GM21360 (cell line): ENCODE data around the gene KDM4C.

Experiments used
- ATAC-seq: cut with Tn5 transposase; IDR thresholded peaks from one replicate; pipeline ENCODE4 v1.9.1; 2021; ENCODE audit warnings: mild to moderate bottlenecking, moderate library complexity; ENCODE audit not compliant: unreplicated experiment

Gene KDM4C

DNA sequence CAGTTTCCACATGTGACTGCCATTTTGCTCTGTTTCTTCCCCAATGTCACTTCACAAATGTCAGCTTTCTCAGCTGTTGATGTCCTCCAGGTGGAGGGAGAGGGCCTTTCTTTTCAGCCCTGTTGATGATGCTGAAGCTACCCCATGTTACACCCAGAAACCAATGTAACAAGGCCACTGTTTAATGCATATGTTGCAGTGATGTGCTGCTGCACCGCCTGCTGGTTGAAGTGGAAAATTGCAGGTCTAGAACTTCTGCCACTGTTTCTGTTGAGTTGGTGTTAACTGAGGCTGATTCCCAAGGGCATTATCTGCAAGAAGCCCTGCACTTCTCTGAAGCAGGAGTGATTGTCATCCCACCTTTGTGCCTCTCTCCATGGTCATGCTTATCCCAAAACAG, 428.4 kb downstream of the KDM4C start:
- no peak for ATAC-seq

DNA sequence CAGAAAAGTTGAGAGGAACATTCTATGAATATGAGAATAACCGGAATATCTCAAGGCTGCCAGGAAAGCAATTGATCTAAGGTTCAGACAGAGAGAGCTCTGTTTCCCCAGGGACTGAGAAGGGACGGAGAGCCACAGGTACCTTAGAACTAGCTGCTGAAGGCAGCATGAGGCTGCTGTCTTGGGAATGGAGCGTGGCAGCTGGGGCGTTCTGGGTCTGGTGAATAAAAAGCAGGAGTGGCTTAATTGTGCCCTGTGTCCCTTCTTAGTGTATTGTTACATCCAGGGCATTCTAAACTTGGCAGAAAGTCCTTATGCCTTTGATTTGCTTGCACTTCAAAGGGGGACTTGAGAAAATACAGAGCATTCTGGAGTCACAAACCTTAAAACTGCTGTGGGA, 434.5 kb downstream of the KDM4C start:
- ATAC-seq = no peak

DNA sequence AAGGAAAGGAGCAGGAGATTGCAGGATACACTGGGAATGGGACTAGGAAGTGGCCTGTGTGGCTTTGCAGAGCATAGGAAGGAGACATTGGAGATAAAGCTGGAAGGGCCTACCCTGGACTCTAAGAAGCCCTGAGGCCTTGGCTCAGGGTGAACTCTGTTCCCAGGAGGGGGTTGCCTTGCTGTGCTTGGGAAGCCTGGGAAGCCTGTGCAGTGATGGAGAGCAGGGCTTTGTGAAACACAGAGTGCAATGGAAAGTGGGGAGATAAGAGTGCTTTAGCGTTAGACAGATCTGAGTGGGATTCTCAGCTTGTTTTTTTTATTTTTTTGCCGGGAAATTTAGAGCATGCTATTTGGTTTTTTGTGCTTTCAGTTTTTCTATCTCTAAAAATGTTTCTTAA, 437.8 kb downstream of the KDM4C start:
- no peak for ATAC-seq

DNA sequence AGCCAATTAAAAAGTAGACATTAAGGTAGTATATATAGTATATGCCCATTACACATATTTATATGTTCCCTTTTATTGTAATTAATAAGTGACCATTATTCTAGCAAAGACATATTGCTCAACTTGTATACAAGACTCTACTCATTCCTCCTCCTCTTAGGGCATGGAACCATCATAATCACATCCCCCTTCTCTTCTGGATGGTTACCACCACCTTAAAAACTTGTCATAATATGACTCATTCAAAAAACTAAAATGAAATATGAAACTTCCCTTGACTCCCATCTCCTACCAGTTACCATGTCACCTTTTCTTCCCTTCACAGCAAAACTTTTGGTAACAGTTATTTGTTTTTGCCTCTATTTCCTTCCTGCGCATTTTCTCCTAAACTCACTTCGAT, 438.7 kb downstream of the KDM4C start:
- ATAC-seq = no peak

DNA sequence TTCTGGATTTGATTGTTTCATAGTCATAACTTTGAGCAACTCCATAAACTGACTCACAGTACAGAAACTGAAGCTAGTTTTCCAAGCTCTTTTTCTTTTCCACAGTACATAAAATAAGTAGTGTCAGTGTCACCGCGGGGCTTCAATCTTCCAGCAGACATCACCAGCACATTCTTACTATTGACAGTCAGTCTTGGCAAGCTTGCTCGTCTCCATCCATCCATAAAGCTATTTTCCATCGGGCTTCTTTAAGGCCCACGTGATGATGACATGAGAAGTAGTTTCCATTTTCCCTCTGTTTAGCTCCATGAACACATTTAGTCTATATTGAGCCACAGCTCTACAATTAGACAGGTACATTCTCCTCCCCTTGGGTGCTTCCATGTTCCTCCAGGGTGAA, 443.4 kb downstream of the KDM4C start:
- no peak for ATAC-seq

DNA sequence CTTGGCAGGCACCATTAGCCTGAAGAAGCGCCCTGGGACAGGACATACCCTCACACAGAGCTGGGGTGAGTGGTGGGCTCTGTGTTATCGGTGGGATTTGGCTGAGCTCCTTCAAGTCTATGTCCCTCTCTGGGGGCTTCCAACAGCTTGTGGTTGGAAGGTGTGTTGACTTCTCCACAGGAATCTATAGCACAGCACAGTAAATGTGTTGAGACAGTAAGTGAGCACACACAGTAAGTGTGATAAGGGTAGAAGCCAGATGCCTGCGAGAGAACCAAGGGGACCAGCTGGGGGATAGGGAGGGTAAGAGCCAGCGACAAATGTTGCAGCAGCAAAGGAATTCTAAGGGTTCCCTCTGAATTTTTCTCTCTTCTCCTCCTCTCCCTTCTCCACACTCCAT, 448.0 kb downstream of the KDM4C start:
- ATAC-seq = no peak

DNA sequence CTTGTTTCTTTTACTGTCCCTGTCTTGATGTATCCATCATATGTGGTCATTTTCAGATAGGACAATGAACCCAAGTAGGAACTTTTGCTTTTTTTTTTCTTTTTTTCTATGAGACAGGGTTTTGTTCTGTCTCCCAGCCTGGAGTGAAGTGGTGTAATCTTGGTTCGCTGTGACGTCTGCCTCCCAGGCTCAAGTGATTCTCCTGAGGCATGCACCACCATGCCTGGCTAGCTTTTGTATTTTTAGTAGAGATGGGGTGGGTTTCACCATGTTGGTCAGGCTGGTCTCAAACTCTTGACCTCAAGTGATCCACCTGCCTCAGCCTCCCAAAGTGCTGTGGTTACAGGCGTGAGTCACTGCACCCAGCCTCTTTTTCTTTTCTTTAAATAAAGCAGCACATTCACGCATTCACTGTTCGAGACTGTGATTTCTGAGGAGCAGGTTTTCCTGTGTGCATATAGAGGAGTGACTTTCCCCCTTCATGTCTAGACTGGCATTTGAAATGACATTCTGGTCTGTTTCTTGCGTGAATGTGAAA, 448.5 kb downstream of the KDM4C start:
- ATAC-seq = no peak

DNA sequence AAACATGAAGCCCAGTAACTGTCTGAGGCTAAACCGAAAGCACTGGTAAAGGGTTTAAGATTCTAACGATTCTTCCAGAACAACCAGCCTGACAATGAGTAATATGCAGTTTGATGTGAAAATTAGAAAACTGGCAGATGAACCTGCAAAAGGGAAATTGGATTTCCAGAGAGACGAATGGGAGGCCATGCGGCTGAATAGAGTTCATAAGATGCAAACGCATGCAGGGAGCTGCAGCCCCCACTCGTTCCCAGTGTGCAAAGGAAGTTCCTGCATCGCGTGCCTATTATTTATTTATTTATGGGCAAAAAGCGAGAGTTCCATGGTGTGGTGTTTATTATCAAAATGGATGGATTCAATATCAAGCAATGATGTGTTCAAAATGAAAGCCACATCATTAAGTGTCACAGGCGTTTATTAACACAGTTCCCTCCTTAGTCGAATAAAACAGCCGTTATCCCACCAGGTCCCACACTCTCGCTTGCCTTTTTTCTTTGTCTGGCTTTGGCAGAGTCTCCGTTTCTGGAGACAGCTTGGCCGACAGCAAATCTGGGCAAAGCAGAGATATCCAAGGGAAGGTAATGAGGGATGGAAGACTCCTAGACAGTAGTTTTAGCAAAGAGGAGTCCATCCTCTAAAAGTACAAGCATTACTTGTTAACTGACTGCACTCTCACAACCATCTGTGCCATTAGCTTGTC, 451.4 kb downstream of the KDM4C start:
- no peak for ATAC-seq

DNA sequence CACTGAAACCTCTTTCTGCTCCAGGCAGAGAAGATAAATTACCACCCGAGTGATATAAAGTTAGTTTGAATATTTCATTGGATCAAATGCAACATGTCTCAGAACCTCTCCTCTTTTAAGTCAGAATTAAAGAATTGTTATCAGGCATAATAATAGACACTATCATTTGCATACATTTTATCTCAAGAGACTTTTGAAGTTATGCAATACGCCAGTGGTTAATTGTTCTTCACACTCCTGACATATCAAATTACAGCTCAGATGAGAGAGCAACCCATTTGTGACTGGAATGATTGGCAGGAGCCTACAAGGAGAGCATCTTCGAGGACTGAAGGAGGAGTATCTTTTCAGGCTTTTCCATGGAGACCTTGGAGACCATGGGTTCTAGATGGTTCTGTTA, 452.2 kb downstream of the KDM4C start:
- no peak for ATAC-seq

DNA sequence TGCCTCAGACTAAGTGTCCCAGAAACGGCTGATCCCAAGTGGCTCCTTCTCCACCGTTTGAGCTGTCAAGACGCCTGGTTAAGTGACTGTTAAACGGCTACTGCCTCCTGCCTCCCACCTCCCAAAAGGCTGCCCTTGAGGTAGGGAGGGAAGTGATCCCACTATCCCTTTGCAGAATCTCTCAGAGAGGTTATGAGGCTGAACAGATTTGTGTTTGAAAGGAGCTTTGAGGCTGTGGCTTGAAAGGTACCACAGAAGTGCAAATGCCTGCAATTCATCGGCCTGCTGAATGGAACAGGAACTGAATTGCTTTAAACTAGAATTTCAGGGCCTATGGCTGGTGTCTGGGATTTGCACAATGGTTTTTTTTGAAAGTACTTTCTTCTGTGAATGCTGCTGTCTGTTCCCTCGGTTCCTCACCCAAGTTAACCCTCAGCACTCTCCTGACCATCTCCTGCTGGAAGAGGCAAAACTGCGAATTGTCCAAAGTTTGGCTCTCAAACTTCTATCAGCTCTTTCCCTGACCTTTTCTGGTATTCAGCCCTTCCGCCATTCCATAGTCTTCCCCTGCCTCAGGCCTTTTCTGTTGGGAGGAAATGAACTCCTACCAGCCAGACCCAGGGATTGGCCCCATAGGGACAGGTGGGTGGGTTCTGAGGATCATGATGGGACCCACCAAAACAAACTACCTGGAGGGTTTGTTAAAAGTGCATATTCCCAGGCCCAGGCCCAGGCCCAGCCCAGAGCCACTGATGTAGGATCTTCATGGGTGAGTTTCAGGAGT, 453.3 kb downstream of the KDM4C start:
- no peak for ATAC-seq

DNA sequence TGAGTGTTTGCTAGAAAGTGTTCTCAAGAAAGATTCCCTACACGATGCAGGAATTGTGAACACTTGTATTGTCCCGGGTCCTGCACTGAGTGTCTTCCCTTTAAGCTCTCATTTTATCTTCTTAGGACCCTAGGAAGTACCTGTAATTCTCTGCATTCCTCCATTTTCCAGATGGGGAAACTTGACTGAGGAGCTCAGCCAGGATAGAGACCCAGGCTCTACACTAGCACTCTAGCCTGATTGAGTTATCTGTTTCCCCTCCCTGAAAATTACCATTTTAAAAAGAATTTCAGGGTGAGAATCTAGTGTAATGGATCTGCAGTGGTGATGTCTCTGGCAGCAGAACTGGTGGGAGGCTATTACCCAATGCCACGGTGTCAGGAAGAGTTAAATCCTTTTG, 453.9 kb downstream of the KDM4C start:
- ATAC-seq = no peak

DNA sequence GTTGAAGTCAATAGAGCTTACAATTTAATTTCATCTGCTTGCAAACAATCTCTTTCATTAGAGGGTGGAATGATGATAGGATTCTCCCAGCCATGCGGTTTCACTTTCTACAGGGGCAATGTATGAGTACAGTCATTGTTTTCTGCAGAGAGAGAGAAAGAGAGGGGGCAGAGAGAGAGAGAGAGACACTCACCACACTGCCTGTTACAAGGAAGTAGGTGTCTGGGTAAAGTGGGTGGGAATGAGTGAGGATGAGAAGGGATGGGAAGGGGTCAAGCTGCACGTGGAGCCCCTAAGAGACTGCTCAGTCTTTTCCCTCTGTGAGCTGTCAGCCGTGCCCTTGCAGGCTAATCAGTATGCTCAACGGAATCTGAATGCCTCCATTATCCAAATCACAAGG, 454.3 kb downstream of the KDM4C start:
- no peak for ATAC-seq

DNA sequence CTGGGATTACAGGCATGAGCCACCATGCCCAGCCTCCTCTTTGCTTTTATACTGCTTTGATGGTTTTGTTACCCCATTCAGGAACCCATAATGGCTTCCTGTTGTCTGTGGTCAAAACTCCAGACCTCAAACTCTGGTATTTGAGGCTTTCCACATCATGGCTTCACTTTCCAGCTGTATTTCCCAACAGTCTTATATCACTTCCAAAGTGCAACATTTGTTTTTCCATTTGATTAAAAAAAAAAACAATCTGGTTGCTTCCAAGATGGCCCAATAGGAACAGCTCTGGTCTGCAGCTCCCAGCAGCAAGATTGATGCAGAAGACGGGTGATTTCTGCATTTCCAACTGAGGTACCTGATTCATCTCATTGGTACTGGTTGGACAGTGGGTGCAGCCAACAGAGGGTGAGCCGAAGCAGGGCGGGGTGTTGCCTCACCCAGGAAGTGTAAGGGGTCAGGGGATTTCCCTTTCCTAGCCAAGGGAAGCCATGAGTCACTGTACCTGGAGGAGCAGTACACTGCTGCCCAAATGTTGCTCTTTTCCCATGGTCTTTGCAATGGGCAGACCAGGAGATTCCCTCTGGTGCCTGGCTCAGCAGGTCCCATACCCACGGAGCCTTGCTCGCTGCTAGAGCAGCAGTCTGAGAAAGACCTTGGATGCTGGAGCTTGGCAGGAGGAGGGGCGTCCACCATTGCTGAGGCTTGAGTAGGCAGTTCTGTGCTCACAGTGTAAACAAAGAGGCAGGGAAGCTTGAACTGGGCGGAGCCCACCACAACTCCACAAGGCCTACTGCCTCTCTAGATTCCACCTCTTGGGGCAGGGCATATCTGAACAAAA, 458.4 kb downstream of the KDM4C start:
- ATAC-seq = no peak

DNA sequence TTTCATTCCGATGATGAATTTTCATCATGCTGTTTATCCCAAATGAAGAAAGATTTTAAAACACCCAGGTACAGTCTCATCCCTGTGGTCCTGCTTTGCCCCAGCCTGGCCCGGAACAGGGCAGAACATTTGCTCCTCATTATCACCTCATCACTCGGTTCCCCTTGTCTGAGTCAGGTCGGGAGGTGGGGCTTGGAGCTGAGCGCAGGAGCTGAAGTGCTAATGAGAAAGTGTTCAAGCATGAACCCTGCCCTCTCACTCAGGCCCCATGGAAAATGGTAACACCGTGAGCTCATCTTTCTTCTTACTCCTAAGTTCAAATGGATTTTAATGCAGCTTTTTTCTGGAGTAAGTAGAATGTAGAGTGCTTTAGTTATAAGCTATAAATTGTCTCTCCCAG, 466.2 kb downstream of the KDM4C start:
- ATAC-seq = no peak
